GM12892 (cell line): ENCODE data around the gene TMEM151A.

Experiments
- POLR2A ChIP-seq: IDR thresholded peaks from 2 replicates; pipeline ENCODE4 v1.6.1; 2011; ENCODE audit warnings: low read depth, low read length, control low read depth
- POLR2AphosphoS5 ChIP-seq: IDR thresholded peaks from 2 replicates; pipeline ENCODE4 v1.6.1; 2011; ENCODE audit warnings: low read depth, low read length, control low read depth
- TAF1 ChIP-seq: IDR thresholded peaks from 2 replicates; pipeline ENCODE4 v1.6.1; 2011; ENCODE audit warnings: low read depth, mild to moderate bottlenecking, control low read depth, low read length, borderline replicate concordance

- no peak; the same call in none of the 2 replicates for TF ChIP-seq POLR2A
- TF ChIP-seq TAF1, result no peak
- TF ChIP-seq POLR2AphosphoS5, result no peak
These were observed 22.5 kb upstream of the TMEM151A start for GRCh38 chr11:66268952-66269905.
